OCI-LY1 (cell line): ENCODE data around the gene C9orf40.

Source experiments
- H2AFZ ChIP-seq: fragments of 200-600 bp; sonication (generic), shearing (Covaris generic); 2 replicates; pipeline ENCODE4 v1.6.0; 2014; ENCODE audit warnings: antibody characterized with exemption, mild to moderate bottlenecking, low read length
- H3F3A ChIP-seq: fragments of 200-600 bp; sonication (generic), shearing (Covaris generic); 2 replicates; pipeline ENCODE4 v1.6.0; 2014; ENCODE audit warnings: mild to moderate bottlenecking, antibody characterized with exemption, low read length, moderate library complexity; ENCODE audit not compliant: insufficient read depth
- H3K27ac ChIP-seq: fragments of 200-600 bp; sonication (generic); 2 replicates; pipeline ENCODE4 v1.5.1; 2014; ENCODE audit warnings: low read length, mixed run types, mild to moderate bottlenecking, low read depth; ENCODE audit not compliant: poor library complexity, severe bottlenecking
- H3K27me3 ChIP-seq: fragments of 200-600 bp; sonication (generic); 2 replicates; pipeline ENCODE4 v1.6.0; 2014; ENCODE audit warnings: antibody characterized with exemption, mild to moderate bottlenecking, low read length, moderate library complexity; ENCODE audit not compliant: insufficient read depth
- H3K36me3 ChIP-seq: fragments of 200-600 bp; sonication (generic); 2 replicates; pipeline ENCODE4 v1.6.1; 2014; ENCODE audit warnings: mild to moderate bottlenecking, antibody characterized with exemption, low read length, moderate library complexity, mixed read lengths; ENCODE audit not compliant: insufficient read depth
- H3K4me1 ChIP-seq: fragments of 200-600 bp; sonication (generic); 2 replicates; pipeline ENCODE4 v1.5.1; 2014; ENCODE audit warnings: mild to moderate bottlenecking, low read length, moderate library complexity; ENCODE audit not compliant: insufficient read depth, severe bottlenecking
- H3K4me2 ChIP-seq: fragments of 200-600 bp; sonication (generic), shearing (Covaris generic); 2 replicates; pipeline ENCODE4 v1.6.1; 2014; ENCODE audit warnings: low read length
- H3K4me3 ChIP-seq: fragments of 200-600 bp; sonication (generic); 2 replicates; pipeline ENCODE4 v1.5.1; 2014; ENCODE audit warnings: low read length, low read depth, mild to moderate bottlenecking, mixed read lengths; ENCODE audit not compliant: poor library complexity, severe bottlenecking
- H3K79me2 ChIP-seq: fragments of 200-600 bp; shearing (Covaris generic); 2 replicates; pipeline ENCODE4 v1.6.1; 2016; ENCODE audit warnings: mixed run types, low read length, mixed read lengths; ENCODE audit not compliant: insufficient read depth
- H3K9ac ChIP-seq: fragments of 200-600 bp; sonication (generic), shearing (Covaris generic); 2 replicates; pipeline ENCODE4 v1.6.1; 2014; ENCODE audit warnings: mild to moderate bottlenecking, low read length, mixed read lengths
- H3K9me2 ChIP-seq: fragments of 200-600 bp; sonication (generic), shearing (Covaris generic); 2 replicates; pipeline ENCODE4 v1.6.1; 2014; ENCODE audit warnings: low read depth, mild to moderate bottlenecking, low read length, mixed read lengths
- H3K9me3 ChIP-seq: fragments of 200-600 bp; shearing (Covaris generic); 2 replicates; pipeline ENCODE4 v1.6.1; 2014; ENCODE audit warnings: low read length, mixed read lengths
- H4K20me1 ChIP-seq: fragments of 200-600 bp; sonication (generic), shearing (Covaris generic); 2 replicates; pipeline ENCODE4 v1.6.0; 2016; ENCODE audit warnings: mild to moderate bottlenecking, low read length; ENCODE audit not compliant: insufficient read depth
- EZH2 ChIP-seq: fragments of 200-600 bp; sonication (generic), shearing (Covaris generic); IDR thresholded peaks from 2 replicates; pipeline ENCODE4 v1.8.0; 2017; ENCODE audit warnings: borderline replicate concordance, mixed run types, mild to moderate bottlenecking, antibody characterized with exemption, low read length, moderate library complexity, mixed read lengths
- TF ChIP-seq, protein P1 (sequence below): fragments of 200-600 bp; sonication (generic), shearing (Covaris generic); IDR thresholded peaks from 2 replicates; pipeline ENCODE4 v1.5.1; 2017; ENCODE audit warnings: mild to moderate bottlenecking, antibody characterized with exemption, low read length, moderate library complexity, mixed read lengths

The C9orf40 gene

GRCh38 chr9:74985041-74985440 lies 32.3 kb upstream of the C9orf40 start:
- H3K4me1 ChIP-seq = no peaks in the 10 kb centered on the region
- H3K36me3 ChIP-seq = peaks cover 57% of the 10 kb centered on the region
- H3K4me2 ChIP-seq = no peak overlapping the region
- no peaks in the 10 kb centered on the region for H3K27me3 ChIP-seq
- no peaks in the 10 kb centered on the region for H3K79me2 ChIP-seq
- no peak overlapping the region for H2AFZ ChIP-seq
- no peaks in the 10 kb centered on the region for H3K9me3 ChIP-seq
- no peaks in the 10 kb centered on the region for H3K9me2 ChIP-seq
- no peaks in the 10 kb centered on the region for H4K20me1 ChIP-seq
- H3K27ac ChIP-seq = no peak overlapping the region
- H3K9ac ChIP-seq = no peak overlapping the region
- TF ChIP-seq, protein P1, sequence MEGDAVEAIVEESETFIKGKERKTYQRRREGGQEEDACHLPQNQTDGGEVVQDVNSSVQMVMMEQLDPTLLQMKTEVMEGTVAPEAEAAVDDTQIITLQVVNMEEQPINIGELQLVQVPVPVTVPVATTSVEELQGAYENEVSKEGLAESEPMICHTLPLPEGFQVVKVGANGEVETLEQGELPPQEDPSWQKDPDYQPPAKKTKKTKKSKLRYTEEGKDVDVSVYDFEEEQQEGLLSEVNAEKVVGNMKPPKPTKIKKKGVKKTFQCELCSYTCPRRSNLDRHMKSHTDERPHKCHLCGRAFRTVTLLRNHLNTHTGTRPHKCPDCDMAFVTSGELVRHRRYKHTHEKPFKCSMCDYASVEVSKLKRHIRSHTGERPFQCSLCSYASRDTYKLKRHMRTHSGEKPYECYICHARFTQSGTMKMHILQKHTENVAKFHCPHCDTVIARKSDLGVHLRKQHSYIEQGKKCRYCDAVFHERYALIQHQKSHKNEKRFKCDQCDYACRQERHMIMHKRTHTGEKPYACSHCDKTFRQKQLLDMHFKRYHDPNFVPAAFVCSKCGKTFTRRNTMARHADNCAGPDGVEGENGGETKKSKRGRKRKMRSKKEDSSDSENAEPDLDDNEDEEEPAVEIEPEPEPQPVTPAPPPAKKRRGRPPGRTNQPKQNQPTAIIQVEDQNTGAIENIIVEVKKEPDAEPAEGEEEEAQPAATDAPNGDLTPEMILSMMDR = no peak
- no peak for TF ChIP-seq EZH2
- no peaks in the 10 kb centered on the region for H3F3A ChIP-seq
- no peak overlapping the region for H3K4me3 ChIP-seq

DNA sequence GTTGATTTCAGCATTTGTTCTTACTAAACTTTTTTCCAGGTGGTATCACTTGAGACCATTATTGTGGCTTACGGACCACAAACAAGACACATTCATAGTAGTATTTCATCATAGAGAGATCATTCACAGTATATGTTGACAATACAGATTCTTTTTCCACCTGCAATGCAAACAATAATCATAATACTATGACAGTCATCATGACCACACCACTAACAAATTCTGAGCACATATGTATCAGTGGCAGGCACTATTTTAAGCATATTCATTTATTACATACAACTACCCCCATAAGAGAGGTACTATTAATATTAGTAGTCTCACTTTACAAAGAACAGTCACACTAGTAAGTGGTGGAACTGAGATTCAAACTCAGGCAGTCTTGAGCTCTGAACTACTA lies 31.0 kb upstream of the C9orf40 start:
- Histone ChIP-seq H2AFZ (no peak overlapping the region), H3K4me2 (no peak overlapping the region), H4K20me1 (no peaks in the 10 kb centered on the region), H3K4me1 (no peaks in the 10 kb centered on the region), H3K4me3 (no peak overlapping the region), H3K79me2 (no peaks in the 10 kb centered on the region), H3F3A (no peaks in the 10 kb centered on the region), H3K9me2 (no peaks in the 10 kb centered on the region), H3K27ac (no peak overlapping the region), H3K36me3 (peaks cover 57% of the 10 kb centered on the region), H3K9me3 (no peaks in the 10 kb centered on the region), H3K9ac (no peak overlapping the region), H3K27me3 (no peaks in the 10 kb centered on the region)
- no peak for TF ChIP-seq EZH2
- TF ChIP-seq, protein P1 = no peak

- H2AFZ ChIP-seq = no peak overlapping the region
- TF ChIP-seq EZH2 = no peak
- TF ChIP-seq, protein P1 = no peak
- no peaks in the 10 kb centered on the region for H4K20me1 ChIP-seq
- H3K4me3 ChIP-seq = no peak overlapping the region
- no peaks in the 10 kb centered on the region for H3K27me3 ChIP-seq
- no peaks in the 10 kb centered on the region for H3K4me1 ChIP-seq
- H3K9me2 ChIP-seq = no peaks in the 10 kb centered on the region
- no peak overlapping the region for H3K27ac ChIP-seq
- no peaks in the 10 kb centered on the region for H3F3A ChIP-seq
- no peak overlapping the region for H3K9ac ChIP-seq
- H3K4me2 ChIP-seq = no peak overlapping the region
- H3K36me3 ChIP-seq = peaks cover 47% of the 10 kb centered on the region
- no peaks in the 10 kb centered on the region for H3K79me2 ChIP-seq
- H3K9me3 ChIP-seq = 0 out of 2 replicates have a peak, but pooled peaks cover 3% of the 10 kb centered on the region
Measured at GRCh38 chr9:74979844-74980243, 27.1 kb upstream of the C9orf40 start.
